Fibroblast of lung (primary cell): ENCODE results near the gene SERPINB6. TPM values are rescaled to one million over a fixed set of nuclear protein-coding genes. Genes with fewer than 3 reads are reported as not detected.

Experiments used
- DNase-seq, 2 donors: peaks; one replicate each; pipeline versions ENCODE4 v3.0.0 to v3.0.0-alpha.2; 2010; ENCODE audit warnings: low read depth in 2 of 2
- H2AFZ ChIP-seq: 2 replicates; pipeline ENCODE4 v1.5.1; 2012; ENCODE audit warnings: low read length, control low read depth, inconsistent platforms
- H3K27ac ChIP-seq: 2 replicates; pipeline ENCODE4 v1.5.1; 2011; ENCODE audit warnings: low read length, control low read depth; ENCODE audit not compliant: insufficient read depth
- H3K27me3 ChIP-seq: 2 replicates; pipeline ENCODE4 v1.5.1; 2011; ENCODE audit warnings: mild to moderate bottlenecking, low read length; ENCODE audit not compliant: control insufficient read depth, insufficient read depth
- H3K36me3 ChIP-seq: 2 replicates; pipeline ENCODE4 v1.5.1; 2011; ENCODE audit warnings: low read length; ENCODE audit not compliant: control insufficient read depth, insufficient read depth
- H3K4me1 ChIP-seq: 2 replicates; pipeline ENCODE4 v1.5.1; 2011; ENCODE audit warnings: low read length; ENCODE audit not compliant: control insufficient read depth, insufficient read depth; ENCODE audit errors: extremely low read depth
- H3K4me2 ChIP-seq: 2 replicates; pipeline ENCODE4 v1.5.1; 2011; ENCODE audit warnings: low read length, control low read depth; ENCODE audit not compliant: insufficient read depth; ENCODE audit errors: extremely low read depth
- H3K4me3 ChIP-seq, 4 experiments: fragments of 200-600 bp in 1 of 4; sonication (generic) in 1 of 4; replicated peaks in 1 of 4; 2 replicates each; pipeline ENCODE4 v1.5.1; 2011 to 2016; ENCODE audit warnings: low read length in 4 of 4, low read depth in 3 of 4, mild to moderate bottlenecking in 3 of 4, control low read depth in 2 of 4, inconsistent platforms in 1 of 4, mixed read lengths in 1 of 4; ENCODE audit not compliant: insufficient read depth in 1 of 4; ENCODE audit errors: control extremely low read depth in 1 of 4
- H3K79me2 ChIP-seq: 2 replicates; pipeline ENCODE4 v1.5.1; 2012; ENCODE audit warnings: mild to moderate bottlenecking, low read length, inconsistent platforms; ENCODE audit not compliant: control insufficient read depth, insufficient read depth
- H3K9ac ChIP-seq: 2 replicates; pipeline ENCODE4 v1.5.1; 2011; ENCODE audit warnings: mild to moderate bottlenecking, low read length, control low read depth; ENCODE audit not compliant: insufficient read depth
- H3K9me3 ChIP-seq: 2 replicates; pipeline ENCODE4 v1.5.1; 2012; ENCODE audit warnings: low read depth, low read length; ENCODE audit not compliant: control insufficient read depth, insufficient read depth
- H4K20me1 ChIP-seq: 2 replicates; pipeline ENCODE4 v1.5.1; 2011; ENCODE audit warnings: low read length; ENCODE audit not compliant: control insufficient read depth, insufficient read depth; ENCODE audit errors: extremely low read depth
- CTCF ChIP-seq, 2 donors: IDR thresholded peaks in 1 of 2; conservative IDR thresholded peaks in 1 of 2; 1 replicate in 1 of 2; 2 replicates in 1 of 2; pipeline ENCODE4 v1.5.1; 2011 to 2012; ENCODE audit warnings: low read length in 2 of 2, control low read depth in 1 of 2, inconsistent platforms in 1 of 2, low read depth in 1 of 2, mild to moderate bottlenecking in 1 of 2
- EZH2 ChIP-seq: IDR thresholded peaks from 2 replicates; pipeline ENCODE4 v1.5.1; 2012; ENCODE audit warnings: low read length, control low read depth, mild to moderate bottlenecking; ENCODE audit errors: missing control alignments
- polyA plus RNA-seq, 2 donors: library from polyadenylated mRNA; depleted of rRNA in 1 of 2; stranded (reverse) in 1 of 2; unstranded in 1 of 2; fragments of >200 nt; gene quantifications; 2 replicates each; pipeline ENCODE4 v1.2.1, GENCODE V29; 2011 to 2012; ENCODE audit warnings: missing spikeins in 1 of 2
- total RNA-seq: library from RNA; depleted of rRNA; stranded (reverse); fragments of >200 nt; gene quantifications from 2 replicates; pipeline ENCODE4 v1.2.1, GENCODE V29; 2014

Gene SERPINB6
- total and polyA plus RNA-seq, 2 donors (not counting 1 experiment from before 2014, with no cell fraction given), result 83.9 to 181 TPM

- no peak overlapping the region for H3K4me3 ChIP-seq
- H3K79me2 ChIP-seq, result no peaks in the 10 kb centered on the region
- H3K27ac ChIP-seq, result no peak overlapping the region
- H3K36me3 ChIP-seq, result peaks cover 12% of the 10 kb centered on the region
- peaks cover 3% of the 10 kb centered on the region for H3K4me1 ChIP-seq
- H3K4me2 ChIP-seq, result no peak overlapping the region
- H2AFZ ChIP-seq, result no peak overlapping the region
- no peaks in the 10 kb centered on the region for H4K20me1 ChIP-seq
- H3K27me3 ChIP-seq, result no peaks in the 10 kb centered on the region
- DNase-seq, result no peak
- H3K9me3 ChIP-seq, result no peaks in the 10 kb centered on the region
- no peak overlapping the region for H3K9ac ChIP-seq
- TF ChIP-seq EZH2 (no peak), CTCF (conservative IDR thresholded peaks at IDR 0.05 in 1 of 2, IDR thresholded peaks at IDR 0.05 in 1 of 2; ENCODE audit: low read depth in 1 of 2, low read length in 2 of 2) (no peak)
Observed at GRCh38 chr6:2949536-2950083, 21.8 kb downstream of the SERPINB6 start.

GRCh38 chr6:2949121-2949520 lies 22.2 kb downstream of the SERPINB6 start:
- Histone ChIP-seq H3K4me2 (no peak overlapping the region), H3K27ac (no peak overlapping the region), H3K9me3 (no peaks in the 10 kb centered on the region), H3K79me2 (no peaks in the 10 kb centered on the region), H3K27me3 (no peaks in the 10 kb centered on the region), H3K4me3 (no peak overlapping the region), H4K20me1 (no peaks in the 10 kb centered on the region), H3K36me3 (peaks cover 12% of the 10 kb centered on the region), H3K9ac (no peak overlapping the region), H3K4me1 (peaks cover 3% of the 10 kb centered on the region), H2AFZ (no peak overlapping the region)
- no peak for DNase-seq
- TF ChIP-seq EZH2 (no peak), CTCF (conservative IDR thresholded peaks at IDR 0.05 in 1 of 2, IDR thresholded peaks at IDR 0.05 in 1 of 2; ENCODE audit: low read depth in 1 of 2, low read length in 2 of 2) (no peak)

- Histone ChIP-seq H3K9me3 (no peaks in the 10 kb centered on the region), H3K4me1 (peaks cover 3% of the 10 kb centered on the region), H3K36me3 (peaks cover 12% of the 10 kb centered on the region), H3K9ac (no peak overlapping the region), H2AFZ (no peak overlapping the region), H3K27me3 (no peaks in the 10 kb centered on the region), H3K4me2 (no peak overlapping the region), H4K20me1 (no peaks in the 10 kb centered on the region), H3K4me3 (no peak overlapping the region), H3K79me2 (no peaks in the 10 kb centered on the region), H3K27ac (no peak overlapping the region)
- TF ChIP-seq EZH2, result no peak
- no peak for TF ChIP-seq CTCF (conservative IDR thresholded peaks at IDR 0.05 in 1 of 2, IDR thresholded peaks at IDR 0.05 in 1 of 2; ENCODE audit: low read depth in 1 of 2, low read length in 2 of 2)
- DNase-seq, result no peak
Observed at GRCh38 chr6:2948228-2949025, 22.9 kb downstream of the SERPINB6 start.
